GM04503 (cell line): Measurements from ENCODE around the gene SYTL1.

Experiments used
- DNase-seq: peaks from one replicate; pipeline ENCODE4 v3.0.0-alpha.2; 2012; ENCODE audit warnings: low read depth

The SYTL1 gene, protein sequence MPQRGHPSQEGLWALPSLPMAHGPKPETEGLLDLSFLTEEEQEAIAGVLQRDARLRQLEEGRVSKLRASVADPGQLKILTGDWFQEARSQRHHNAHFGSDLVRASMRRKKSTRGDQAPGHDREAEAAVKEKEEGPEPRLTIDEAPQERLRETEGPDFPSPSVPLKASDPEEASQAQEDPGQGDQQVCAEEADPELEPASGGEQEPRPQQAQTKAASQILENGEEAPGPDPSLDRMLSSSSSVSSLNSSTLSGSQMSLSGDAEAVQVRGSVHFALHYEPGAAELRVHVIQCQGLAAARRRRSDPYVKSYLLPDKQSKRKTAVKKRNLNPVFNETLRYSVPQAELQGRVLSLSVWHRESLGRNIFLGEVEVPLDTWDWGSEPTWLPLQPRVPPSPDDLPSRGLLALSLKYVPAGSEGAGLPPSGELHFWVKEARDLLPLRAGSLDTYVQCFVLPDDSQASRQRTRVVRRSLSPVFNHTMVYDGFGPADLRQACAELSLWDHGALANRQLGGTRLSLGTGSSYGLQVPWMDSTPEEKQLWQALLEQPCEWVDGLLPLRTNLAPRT

DNA sequence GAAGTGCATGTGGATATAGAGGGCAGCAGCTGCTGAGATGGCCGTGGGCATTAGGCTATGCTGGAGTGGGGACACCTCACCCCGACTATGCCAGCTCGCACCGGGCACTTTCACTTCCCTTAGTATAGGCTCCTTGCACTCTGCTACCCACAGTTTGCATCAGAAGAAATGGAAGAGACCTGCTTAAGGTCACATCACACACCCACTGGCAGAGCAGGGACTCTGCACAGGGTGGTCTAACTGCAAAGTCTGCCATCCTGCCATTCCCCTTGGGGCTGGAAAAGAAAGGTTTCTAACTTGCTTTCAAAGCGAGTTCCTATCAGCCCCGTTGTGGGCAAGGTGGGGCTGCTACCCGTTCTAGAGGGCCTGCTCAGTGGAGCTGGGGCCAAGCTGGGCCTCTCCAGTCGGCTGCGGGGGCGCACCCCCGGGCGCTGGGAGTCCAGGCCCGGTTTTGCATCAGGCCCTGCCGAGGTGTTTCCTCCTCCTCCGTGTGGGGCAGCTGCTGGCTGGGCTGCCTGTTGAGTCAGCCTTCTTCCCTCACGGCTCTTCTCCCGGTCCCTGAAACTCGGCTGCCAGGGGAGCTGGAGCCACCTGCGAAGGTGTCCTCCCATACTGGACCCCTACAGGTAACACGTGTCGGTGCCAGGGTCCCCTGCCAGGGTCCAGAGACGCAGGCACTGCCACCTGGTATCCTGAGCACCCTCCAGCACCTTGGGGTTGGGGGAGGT lies at the start of gene SYTL1:
TSS of gene SYTL1 (plus strand) at position 498 of the 728 bp plus-strand sequence. CDS start 3,313 bp downstream, outside the sequence.
- no peak for DNase-seq

DNA sequence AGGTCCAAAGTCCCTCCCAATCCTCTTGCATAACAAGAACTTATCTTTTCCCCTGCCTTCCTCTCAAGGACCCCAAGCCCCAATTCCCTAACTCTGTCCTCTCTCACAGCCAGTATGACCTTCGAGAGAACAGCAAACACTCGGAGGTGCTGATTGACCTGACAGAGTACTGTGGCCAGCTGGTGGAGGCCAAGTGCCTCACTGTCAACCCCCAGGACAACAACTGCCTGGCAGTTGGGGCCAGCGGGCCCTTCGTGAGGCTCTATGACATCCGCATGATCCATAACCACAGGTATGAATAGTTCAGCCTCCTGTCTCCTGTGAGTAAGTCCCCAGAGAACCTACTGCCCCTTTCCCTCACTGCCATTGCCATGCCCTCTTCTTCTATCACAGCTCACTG lies 49.7 kb upstream of the SYTL1 start:
- no peak for DNase-seq

DNA sequence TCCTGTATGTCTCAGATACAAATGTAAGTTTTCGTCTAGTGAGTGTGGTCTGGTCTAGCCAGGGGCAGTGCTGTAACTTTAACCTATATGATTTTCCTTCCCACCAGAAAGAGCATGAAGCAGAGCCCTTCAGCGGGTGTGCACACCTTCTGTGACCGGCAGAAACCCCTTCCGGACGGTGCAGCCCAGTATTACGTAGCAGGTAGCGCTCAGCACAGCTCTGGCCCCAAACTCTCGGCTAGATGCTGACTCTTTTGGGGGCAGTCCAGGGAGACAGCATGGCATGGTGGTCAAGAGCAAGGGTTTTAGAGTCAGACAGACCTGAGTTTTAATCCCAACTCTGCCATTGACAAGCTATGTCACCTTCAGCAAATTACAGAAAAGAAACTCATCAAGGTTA lies 47.9 kb upstream of the SYTL1 start:
- no peak for DNase-seq

DNA sequence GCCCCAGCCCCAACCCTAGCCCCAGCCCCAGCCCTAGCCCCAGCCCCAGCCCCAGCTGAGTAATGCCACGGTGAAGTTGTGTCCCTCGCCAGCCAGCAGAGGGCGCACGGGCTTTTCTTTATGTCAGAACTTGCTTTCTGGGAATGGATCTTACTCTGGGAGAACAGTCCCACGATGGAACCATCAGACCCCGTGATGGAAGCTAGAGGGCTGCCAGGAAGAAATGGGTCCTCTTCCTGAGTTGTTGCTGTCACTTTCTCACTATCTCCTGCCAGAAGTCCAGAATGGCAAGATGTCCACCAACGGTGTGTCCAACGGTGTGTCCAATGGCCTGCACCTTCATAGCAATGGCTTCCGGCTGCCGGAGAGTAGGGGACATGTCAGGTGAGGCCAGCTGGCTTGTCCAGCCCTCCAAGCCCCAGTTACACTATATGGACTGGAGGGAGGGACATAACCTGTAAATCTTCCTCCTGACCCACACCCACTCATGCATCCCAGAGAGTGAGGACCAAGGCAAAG lies 45.0 kb upstream of the SYTL1 start:
- DNase-seq: no peak

DNA sequence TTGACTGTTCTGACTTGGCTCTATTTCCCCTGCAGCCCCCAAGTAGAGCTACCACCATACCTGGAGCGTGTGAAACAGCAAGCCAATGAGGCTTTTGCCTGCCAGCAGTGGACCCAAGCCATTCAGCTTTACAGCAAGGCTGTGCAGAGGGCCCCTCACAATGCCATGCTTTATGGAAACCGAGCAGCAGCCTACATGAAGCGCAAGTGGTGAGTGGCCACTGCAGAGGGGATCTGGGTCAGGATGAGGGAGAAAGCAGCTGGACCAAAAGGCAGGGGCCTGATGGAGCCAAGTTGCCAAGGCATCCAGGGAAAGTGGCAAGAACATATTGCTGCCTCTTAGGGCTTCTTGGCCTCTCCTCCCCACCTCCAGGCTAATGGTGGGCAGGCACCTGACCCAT lies 43.9 kb upstream of the SYTL1 start:
- no peak for DNase-seq

DNA sequence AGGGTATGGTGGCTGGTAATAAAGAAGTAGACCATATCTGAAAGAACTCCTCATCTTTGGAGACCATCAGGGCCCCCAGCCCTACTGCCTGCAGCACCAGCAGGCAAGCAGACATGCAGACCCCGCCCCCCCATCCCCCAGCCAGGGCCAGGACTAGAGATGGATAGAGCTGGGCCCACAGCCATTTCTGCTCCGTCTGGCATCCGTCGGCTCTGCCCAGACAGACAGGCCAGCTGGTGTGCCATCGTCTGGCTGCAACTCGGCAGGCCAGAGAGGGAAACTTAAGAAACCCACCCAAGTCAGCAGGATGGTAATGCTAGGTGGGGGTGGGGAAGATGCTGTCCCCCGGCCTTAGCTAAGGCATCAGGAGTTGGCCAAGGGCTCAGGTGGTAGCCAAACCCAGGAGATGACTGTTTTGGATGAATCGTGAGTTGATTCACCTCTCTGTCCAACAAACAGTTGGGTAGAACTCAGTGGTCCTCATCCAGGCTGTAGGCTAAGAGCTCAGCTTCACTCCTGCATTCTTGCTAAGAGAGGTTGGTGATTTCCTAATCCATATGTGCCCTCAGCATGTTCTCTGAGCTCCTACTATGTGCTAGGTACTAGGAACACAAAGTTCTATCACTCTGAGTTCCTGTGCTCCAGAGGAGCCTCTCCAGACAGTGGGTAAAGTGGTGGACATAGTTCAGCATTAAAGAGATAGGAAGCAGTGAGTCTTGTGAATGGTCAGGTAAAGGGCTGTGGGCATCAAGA lies 43.0 kb upstream of the SYTL1 start:
- DNase-seq: no peak

DNA sequence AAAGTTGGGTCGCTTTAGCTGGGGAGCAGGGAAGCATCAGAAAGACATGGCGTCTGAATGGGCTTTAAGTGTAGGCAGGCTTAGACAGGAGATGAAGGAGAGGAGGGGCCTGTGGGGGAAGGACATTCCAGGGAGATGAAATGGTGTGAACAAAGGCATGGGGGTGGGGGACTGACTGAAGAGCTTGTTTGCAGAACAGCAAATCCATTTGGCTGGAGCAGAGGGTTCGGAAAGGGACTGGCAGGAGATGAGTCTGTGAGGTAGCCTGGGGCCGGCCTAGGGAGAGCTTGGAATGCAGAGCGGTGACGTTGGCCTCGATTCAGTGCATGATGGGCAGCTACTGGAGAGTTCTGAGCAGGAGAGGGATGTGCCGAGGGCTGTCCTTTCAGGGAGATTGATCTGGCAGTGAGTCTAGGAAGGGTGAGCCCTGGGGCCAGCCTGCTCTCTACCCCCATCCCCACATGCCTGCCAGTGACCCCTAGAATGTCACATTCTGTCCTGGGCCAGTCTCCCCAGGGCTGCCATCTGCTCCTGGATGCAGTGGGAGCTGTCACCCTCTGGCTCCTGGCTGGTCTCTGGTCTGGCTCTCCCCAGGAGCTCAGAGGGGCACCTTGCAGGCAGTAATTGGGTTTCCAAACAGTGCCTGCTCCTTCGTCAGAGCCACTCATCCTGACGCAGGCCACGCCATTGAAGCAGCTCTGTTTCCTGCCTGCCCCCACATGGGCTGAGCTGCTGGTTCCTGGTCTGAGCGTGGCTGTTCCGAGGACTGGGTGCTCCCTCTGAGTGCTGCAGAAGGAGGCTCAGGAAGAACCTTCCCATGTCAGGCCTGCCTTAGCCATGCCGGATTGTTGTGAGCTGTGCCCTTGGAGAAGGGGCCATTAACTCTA lies 42.2 kb upstream of the SYTL1 start:
- DNase-seq: peak; percentile 98

DNA sequence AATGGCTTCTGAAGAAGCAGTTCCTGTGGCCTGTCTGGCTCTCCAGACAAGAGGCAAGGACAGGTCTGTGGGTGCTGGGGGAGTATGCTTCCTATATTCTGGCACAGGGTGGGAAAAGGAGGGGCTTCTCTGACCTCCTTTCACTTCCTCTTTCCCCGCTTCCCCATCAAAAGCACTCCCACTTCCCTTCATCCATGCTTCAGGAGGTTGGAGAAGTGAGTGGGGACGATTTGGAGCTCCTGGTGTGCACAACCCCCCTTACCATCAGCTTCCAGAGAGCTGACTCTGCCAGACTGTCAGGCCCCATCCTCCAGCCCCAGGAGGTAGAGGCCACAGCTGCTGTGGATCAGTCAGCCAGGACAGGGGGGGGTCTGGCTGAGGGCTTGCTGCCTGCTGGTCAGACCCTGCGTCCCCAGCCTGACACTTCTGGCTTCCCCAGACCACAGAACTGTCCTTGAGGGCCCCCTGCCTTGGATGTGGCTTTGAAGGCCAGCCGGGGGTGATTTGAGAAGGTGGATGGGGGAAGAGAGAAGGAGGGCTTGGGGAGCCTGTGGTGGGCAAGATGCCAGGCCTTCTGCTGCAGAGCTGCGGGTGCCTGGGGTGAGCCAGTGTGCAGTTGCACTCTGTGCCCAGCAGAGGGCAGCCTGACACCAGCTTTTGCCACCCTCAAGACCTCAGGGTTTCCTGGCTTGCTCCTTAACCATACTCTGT lies 41.3 kb upstream of the SYTL1 start:
- DNase-seq: no peak

DNA sequence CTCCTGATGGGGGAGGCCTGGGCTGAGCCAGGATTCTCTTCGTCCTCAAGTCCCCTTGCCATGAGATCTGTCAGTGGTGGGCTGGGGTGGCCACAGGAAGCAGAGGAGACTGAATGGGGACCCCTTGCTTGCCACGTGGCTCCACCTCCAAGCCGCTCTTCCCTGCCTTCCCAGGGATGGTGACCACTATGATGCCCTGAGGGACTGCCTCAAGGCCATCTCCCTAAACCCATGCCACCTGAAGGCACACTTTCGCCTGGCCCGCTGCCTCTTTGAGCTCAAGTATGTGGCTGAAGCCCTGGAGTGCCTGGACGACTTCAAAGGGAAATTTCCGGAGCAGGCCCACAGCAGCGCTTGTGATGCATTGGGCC lies 40.8 kb upstream of the SYTL1 start:
- DNase-seq: no peak

DNA sequence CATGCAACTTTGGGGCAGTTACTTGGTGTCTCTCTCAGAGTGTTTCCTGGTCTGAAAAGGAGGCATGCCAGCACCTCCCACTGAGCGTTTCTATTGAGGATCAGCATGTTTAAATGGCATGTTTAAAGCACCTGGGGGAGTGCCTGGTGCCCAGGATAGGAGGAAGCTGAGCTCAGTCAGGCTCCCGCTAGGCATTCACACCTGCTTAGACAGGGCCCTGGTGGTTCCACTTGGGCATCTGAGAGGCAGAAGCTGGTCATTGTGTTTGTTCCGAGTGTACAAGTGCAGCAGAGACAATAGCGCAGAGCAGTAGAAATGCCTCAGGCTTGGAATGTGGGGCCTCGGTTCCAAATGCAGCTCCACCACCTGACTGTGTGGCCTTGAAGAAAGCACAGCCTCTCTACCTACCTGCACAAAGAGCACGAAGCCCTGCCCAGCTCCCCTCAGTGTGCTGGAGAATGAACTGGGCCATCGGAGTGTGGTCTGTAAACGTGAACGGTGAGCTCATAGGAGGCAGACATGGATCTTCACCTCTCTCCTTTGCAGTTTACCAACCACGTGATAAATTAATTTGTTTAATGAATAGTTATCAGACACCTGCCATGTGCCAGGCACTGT lies 40.1 kb upstream of the SYTL1 start:
- DNase-seq: no peak

DNA sequence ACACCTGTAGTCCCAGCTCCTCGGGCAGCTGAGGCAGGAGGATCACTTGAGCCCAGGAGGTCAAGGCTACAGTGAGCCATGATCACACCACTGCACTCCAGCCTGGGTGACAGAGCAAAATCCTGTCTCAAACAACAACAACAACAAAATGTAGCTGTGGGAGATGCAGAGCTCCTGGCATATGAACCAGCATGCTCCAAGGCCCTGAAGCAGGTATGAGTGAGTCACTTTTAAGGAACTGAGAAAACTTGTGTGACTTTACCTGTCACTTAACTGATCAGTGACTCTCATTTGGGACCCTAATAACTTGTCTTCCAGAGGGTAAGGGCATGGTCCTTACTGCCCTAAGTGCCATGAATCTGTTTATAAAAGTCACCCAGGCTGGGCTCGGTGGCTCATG lies 39.2 kb upstream of the SYTL1 start:
- DNase-seq: no peak

DNA sequence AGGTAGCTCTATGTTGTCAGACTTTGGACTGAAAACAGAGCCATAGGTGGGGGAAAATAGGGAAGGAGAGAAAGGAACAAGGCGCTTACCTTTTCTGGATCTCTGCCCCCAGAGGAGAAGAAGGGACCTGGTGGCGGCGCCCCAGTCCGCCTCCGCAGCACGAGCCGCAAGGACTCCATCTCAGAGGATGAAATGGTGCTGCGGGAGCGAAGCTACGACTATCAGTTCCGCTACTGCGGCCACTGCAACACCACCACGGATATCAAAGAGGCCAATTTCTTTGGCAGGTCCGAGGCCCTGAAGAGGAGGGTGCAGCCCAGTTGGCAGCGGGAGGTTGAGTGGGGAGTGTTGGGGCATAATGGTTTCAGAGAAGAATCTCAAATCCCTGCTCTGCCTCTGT lies 38.3 kb upstream of the SYTL1 start:
- no peak for DNase-seq

DNA sequence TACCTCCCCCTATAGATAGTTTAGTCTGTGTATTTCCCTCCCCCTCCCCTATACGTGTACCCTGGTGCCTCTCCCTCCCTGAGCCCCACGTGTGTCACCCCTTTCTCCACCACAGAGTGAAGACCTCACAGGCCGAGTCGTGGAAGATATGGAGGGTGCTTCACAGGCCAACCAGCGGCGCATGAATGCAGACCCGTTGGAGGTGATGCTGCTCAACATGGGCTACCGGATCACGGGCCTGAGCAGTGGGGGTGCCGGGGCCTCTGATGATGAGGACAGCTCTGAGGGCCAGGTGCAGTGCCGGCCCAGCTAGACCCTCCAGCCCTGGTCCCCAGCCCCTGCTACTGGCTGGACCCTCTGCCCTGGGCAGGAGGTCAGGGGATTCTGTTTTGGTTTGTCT lies 35.8 kb upstream of the SYTL1 start:
- DNase-seq: no peak

DNA sequence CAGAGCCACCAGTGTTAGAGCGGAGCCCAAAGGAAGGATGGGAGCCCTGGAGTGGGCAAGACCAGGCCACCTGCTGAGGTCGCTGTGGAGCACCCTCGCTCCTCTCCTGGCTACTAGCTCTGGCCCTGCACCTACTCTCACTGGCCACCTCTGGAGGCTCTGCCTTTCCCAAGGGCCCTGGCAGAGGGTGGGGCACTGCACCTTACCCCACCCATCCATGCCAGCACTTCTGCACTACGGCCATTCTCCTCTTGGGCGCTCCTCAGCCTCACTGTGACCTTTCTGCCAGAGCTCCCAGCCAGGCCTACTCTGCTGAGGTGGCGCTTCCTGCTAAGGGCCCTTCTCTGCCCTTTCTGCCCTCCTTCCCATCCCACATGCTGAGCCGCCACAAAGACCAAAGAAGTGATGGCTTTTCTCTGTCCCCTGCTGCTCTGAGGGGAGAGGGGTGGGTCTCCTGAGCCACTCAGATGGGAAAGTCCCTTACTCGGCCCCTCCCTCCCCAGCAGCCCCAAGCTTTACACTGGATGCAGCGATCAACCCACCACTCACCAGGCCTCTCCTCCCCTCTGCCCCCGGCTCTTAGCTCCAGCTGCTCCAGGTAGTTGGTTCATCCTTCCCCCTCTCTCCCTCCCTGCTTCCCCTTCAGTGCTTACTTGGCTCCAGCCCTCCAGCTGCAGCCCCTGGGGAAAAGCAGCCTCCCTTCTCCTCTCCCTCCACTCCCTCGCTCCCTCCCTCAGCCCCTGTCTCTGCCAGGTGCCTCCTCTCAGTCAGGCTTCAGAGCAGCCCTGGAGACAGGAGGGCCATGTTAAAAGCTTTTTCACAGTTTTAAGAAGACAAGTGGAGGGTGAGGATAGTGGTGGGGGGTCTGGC lies 34.7 kb upstream of the SYTL1 start:
- no peak for DNase-seq

DNA sequence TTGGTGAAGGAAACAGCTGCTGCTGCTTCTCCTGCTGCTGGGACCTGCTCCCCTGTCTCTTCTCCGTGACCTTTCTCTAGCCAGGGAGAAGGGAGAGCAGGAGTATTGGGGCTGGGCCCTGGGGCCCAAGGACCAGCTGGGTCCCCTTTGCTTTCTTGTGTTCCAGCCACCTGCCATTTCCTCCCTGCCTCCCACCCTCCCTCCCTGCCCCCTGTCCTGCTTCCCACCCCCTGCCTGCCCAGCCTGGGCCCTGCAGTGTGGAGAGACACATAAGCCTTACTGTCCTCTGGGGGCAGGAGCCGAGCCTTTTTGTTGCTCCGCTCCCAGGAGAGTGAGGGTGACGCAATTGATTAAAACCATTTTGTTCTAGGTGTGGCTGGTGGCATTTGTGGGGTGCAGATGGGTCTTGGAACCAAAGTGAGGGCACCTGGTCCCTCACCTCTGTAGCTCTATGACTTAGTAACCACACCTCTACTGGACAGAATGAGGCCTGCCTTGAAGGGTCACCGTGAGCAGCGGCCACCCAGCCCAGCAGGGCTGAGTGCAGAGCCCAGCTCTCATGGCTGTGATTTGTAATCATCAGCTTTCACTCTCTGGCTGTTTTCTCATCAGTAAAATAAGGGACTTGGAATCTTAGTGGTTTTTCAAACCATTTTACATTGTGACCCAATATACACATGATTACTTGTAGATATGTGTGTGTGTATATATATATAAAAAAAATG lies 33.8 kb upstream of the SYTL1 start:
- DNase-seq: no peak

DNA sequence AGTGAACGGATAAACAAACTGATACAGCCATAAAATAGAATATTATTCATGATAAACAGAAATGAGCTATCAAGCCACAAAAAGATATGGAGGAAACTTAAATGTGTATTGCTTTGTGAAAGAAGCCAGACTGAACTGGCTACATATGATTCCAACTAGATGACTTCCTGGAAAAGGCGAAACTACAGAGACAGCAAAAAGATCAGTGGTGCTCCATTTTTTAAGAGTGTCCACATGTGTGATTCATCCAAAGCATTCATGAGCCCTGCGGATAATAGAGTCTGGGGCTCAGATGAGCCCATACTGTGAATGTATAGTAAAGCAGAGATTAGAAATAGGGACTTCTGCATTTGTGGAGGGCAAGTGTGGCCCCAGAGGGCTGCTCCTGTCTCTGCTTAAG lies 27.7 kb upstream of the SYTL1 start:
- no peak for DNase-seq

DNA sequence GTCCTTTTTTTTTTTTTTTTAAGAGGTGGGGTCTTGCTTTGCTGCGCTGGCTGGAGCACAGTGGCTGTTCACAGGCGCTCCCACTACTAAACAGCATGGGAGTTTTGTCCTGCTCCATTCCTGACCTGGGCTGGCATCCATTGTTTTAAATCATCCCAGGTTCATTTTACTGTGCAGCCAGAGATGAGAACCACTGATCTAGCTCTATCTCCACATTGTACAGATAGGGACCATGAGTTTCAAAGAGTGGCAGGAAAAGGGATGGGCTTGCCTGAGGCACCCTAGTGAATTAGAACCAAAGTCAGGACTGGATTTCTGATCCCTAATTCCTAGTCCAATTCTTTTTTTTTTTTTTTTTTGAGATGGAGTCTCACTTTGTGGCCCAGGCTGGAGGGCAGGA lies 27.1 kb upstream of the SYTL1 start:
- no peak for DNase-seq

DNA sequence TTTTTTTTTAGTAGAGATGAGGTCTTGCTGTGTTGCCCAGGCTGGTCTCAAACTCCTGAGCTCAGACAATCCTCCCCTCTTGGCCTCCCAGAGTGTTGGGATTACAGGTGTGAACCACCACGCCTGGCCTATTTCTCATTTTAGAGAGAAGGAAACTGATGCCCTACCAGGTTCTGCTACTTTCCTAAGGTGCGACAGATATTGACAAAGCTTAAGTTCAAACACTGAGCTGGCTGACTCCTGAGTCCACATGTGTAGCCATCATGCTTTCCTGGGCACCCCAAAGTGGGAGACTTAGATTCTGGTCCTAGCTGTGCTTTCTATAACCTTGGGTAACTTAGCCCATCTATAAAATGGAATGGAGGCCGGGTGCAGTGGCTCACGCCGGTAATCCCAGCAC lies 25.0 kb upstream of the SYTL1 start:
- no peak for DNase-seq

DNA sequence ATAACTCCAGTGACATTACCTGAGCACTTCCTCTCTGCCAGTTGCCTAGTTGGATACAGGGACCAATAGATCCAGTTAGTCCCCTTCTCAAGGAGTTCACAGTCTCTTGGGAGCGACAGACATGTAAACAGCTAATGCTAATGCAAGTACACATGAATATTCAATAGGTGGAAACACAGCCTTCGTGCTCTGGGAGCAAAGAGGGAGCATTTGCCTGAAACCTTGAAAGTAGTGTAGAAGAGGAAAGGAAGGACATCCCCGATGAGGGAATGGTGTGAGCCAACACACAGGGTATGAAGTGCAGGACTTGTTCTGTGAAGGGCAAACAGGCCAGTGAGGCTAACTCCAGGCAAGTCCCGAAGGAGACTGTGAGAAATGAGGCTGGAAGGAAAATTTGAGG lies 23.7 kb upstream of the SYTL1 start:
- DNase-seq: no peak
